GM13977 (cell line): ENCODE results near the gene PANK4.

Experiments used
- DNase-seq: peaks from one replicate; pipeline ENCODE4 v3.0.0; 2012; ENCODE audit warnings: low spot score
- CTCF ChIP-seq: IDR thresholded peaks from 2 replicates; pipeline ENCODE4 v1.5.1; 2012; ENCODE audit warnings: mild to moderate bottlenecking, control low read depth; ENCODE audit not compliant: insufficient read depth; ENCODE audit errors: extremely low read depth, missing control alignments
- in situ Hi-C: fragments of 300-500 bp; cut with MboI; formaldehyde crosslinking; loops from one replicate; pipeline ENCODE4 v1.12.0; 2022; ENCODE audit warnings: low sequenced_read_pairs, low pct_unique_long_range_greater_than_20kb, mixed read lengths, inconsistent platforms; ENCODE audit not compliant: unreplicated experiment

The PANK4 gene

GRCh38 chr1:2493691-2494322 is 32.6 kb downstream of the PANK4 start:
- in situ Hi-C loops: no loop called here
- TF ChIP-seq CTCF: no peak
- DNase-seq: no peak

- TF ChIP-seq CTCF: no peak
- DNase-seq: no peak
- in situ Hi-C loops: no loop called here
Observed at GRCh38 chr1:2493218-2493617, 33.2 kb downstream of the PANK4 start.

GRCh38 chr1:2492091-2492490 is 34.3 kb downstream of the PANK4 start:
- in situ Hi-C loops: no loop called here
- no peak for TF ChIP-seq CTCF

GRCh38 chr1:2489615-2490014 is 36.8 kb downstream of the PANK4 start:
- in situ Hi-C loops: no loop called here
- TF ChIP-seq CTCF: no peak
- no peak for DNase-seq

More at GRCh38 chr1:2492091-2492490, 34.3 kb downstream of the PANK4 start:
- no peak for DNase-seq

- in situ Hi-C loops: no loop called here
- no peak for DNase-seq
- TF ChIP-seq CTCF: no peak
Observed at GRCh38 chr1:2488688-2489087, 37.7 kb downstream of the PANK4 start.

GRCh38 chr1:2486558-2486957 is 39.8 kb downstream of the PANK4 start:
- no peak for TF ChIP-seq CTCF
- DNase-seq: no peak
- in situ Hi-C loops: no loop called here

- no peak for DNase-seq
- in situ Hi-C loops: no loop called here
- no peak for TF ChIP-seq CTCF
Observed at GRCh38 chr1:2486041-2486440, 40.4 kb downstream of the PANK4 start.
